Stimulated activated CD4-positive, alpha-beta T cell treated with anti-CD3 and anti-CD28 coated beads, Interleukin-4, amount 100 ng/mL, for 48 hours (primary cell): ENCODE measurements around the gene GSK3B.
A peak's percentile ranks its signal among the peaks of the same experiment; 100 is the strongest.
"Not testable (repeated sequence)": the region's sequence is repeated elsewhere in the genome, so short reads cannot be mapped to it uniquely, and the experiment has no call there.

Experiments
- DNase-seq, 2 donors: peaks; one replicate each; pipeline ENCODE4 v3.0.0-alpha.2; 2020; ENCODE audit warnings: low read depth in 2 of 2

GSK3B gene

GRCh38 chr3:120013481-120013880 lies 80.8 kb downstream of the GSK3B start:
- no peak for DNase-seq

GRCh38 chr3:120005741-120006140 lies 88.5 kb downstream of the GSK3B start:
- DNase-seq = not testable (repeated sequence)

- peak in 1 of 2 donors; percentile 11 for DNase-seq
Measured at GRCh38 chr3:120004008-120004498, 90.2 kb downstream of the GSK3B start.

- no peak for DNase-seq
Measured at GRCh38 chr3:119998166-119998565, 96.1 kb downstream of the GSK3B start.

GRCh38 chr3:119990888-119991287 lies 103.4 kb downstream of the GSK3B start:
- DNase-seq = no peak

GRCh38 chr3:119989981-119990655 lies 104.1 kb downstream of the GSK3B start:
- DNase-seq = no peak

- DNase-seq = not testable (repeated sequence)
Measured at GRCh38 chr3:119986812-119987211, 107.4 kb downstream of the GSK3B start.

GRCh38 chr3:119981386-119981785 lies 112.9 kb downstream of the GSK3B start:
- no peak for DNase-seq

- no peak for DNase-seq
Measured at GRCh38 chr3:119978554-119979208, 115.6 kb downstream of the GSK3B start.

GRCh38 chr3:119977353-119977752 lies 116.9 kb downstream of the GSK3B start:
- DNase-seq = no peak

- no peak for DNase-seq
Measured at GRCh38 chr3:119976214-119976613, 118.0 kb downstream of the GSK3B start.

GRCh38 chr3:119974656-119975055 lies 119.6 kb downstream of the GSK3B start:
- DNase-seq = no peak

GRCh38 chr3:119973018-119973646 lies 121.1 kb downstream of the GSK3B start:
- DNase-seq = no peak

- no peak for DNase-seq
Measured at GRCh38 chr3:119969759-119970158, 124.5 kb downstream of the GSK3B start.

- no peak for DNase-seq
Measured at GRCh38 chr3:119967353-119968006, 126.8 kb downstream of the GSK3B start.

- DNase-seq = no peak
Measured at GRCh38 chr3:119965692-119966091, 128.6 kb downstream of the GSK3B start.

- DNase-seq = no peak
Measured at GRCh38 chr3:119964294-119964693, 130.0 kb downstream of the GSK3B start.

GRCh38 chr3:119955972-119956371 lies 138.3 kb downstream of the GSK3B start:
- DNase-seq = no peak

GRCh38 chr3:119950666-119951325 lies 143.5 kb downstream of the GSK3B start:
- DNase-seq = no peak

GRCh38 chr3:119945291-119945690 lies 149.0 kb downstream of the GSK3B start:
- no peak for DNase-seq

GRCh38 chr3:119944091-119944490 lies 150.2 kb downstream of the GSK3B start:
- DNase-seq = no peak

- no peak for DNase-seq
Measured at GRCh38 chr3:119939077-119939476, 155.2 kb downstream of the GSK3B start.
